HepG2 (cell line): ENCODE results near the gene MICB. TPM values are rescaled to one million over a fixed set of nuclear protein-coding genes. Genes with fewer than 3 reads are reported as not detected.
A peak's percentile ranks its signal among the peaks of the same experiment; 100 is the strongest.

Experiments
- ATAC-seq: fragments of 200-7000 bp; cut with Tn5 transposase; 3 replicates; pipeline ENCODE4 v1.9.1; 2020; ENCODE audit warnings: mild to moderate bottlenecking, moderate library complexity
- BruUV-seq: library from RNA; stranded (reverse); fragments of 400-500 nt; replicated peaks from 2 replicates; lab custom pipeline; 2021; lab: Mats Ljungman, UMichigan
- CTCF ChIA-PET: fragments of 300-600 bp; formaldehyde crosslinking; extraction: SDS; loops from one replicate; lab custom pipeline; 2021; ENCODE audit warnings: low total read pairs, inconsistent platforms, low intra/inter-chr PET ratio; lab: Yijun Ruan, JAX
- POLR2A ChIA-PET: fragments of 350-600 bp; sonication (Branson Sonifier 250); formaldehyde crosslinking; loops from one replicate; lab custom pipeline; 2020; ENCODE audit warnings: antibody characterized with exemption, inconsistent platforms; lab: Yijun Ruan, JAX
- DNase-seq: peaks from one replicate; pipeline ENCODE4 v3.0.0-alpha.2; 2015; ENCODE audit warnings: low spot score
- FAIRE-seq: peaks from 3 replicates; lab custom pipeline; 2011; peaks lifted over from hg19 to GRCh38; lab: Jason Lieb, UNC
- H2AFZ ChIP-seq: one replicate; pipeline ENCODE4 v1.6.1; 2011; ENCODE audit warnings: low read length, inconsistent platforms
- H3K27ac ChIP-seq: fragments of 300-600 bp; 3 replicates; pipeline ENCODE4 v1.8.0; 2011; ENCODE audit warnings: mixed run types, mild to moderate bottlenecking, mixed read lengths, low read length, inconsistent platforms; ENCODE audit not compliant: insufficient read depth; ENCODE audit errors: extremely low read length
- H3K27me3 ChIP-seq, 2 experiments: fragments of 200-600 bp in 1 of 2; 2 replicates in 1 of 2; 3 replicates in 1 of 2; pipeline versions ENCODE4 v1.6.0 to v1.8.0; 2011; ENCODE audit warnings: low read length in 2 of 2, mild to moderate bottlenecking in 2 of 2, moderate library complexity in 2 of 2, inconsistent platforms in 1 of 2; ENCODE audit not compliant: insufficient read depth in 2 of 2, control insufficient read depth in 1 of 2
- H3K36me3 ChIP-seq, 2 experiments: fragments of 200-600 bp in 1 of 2; replicated peaks in 1 of 2; 2 replicates in 1 of 2; 3 replicates in 1 of 2; pipeline versions ENCODE4 v1.5.1 to v1.8.0; 2011; ENCODE audit warnings: low read length in 2 of 2, inconsistent platforms in 1 of 2; ENCODE audit not compliant: insufficient read depth in 2 of 2, control insufficient read depth in 1 of 2
- H3K4me1 ChIP-seq: 2 replicates; pipeline ENCODE4 v1.5.1; 2012; ENCODE audit warnings: low read length, inconsistent platforms; ENCODE audit not compliant: insufficient read depth
- H3K4me2 ChIP-seq: 2 replicates; pipeline ENCODE4 v1.6.0; 2011; ENCODE audit warnings: low read depth, low read length, inconsistent platforms
- H3K4me3 ChIP-seq, 3 experiments: fragments of 200-600 bp in 1 of 3; sonication (generic), shearing (Covaris generic) in 1 of 3; replicated peaks in 1 of 3; 2 replicates each; pipeline ENCODE4 v1.5.1; 2011 to 2016; ENCODE audit warnings: low read length in 3 of 3, inconsistent platforms in 2 of 3, low read depth in 2 of 3, mild to moderate bottlenecking in 2 of 3, control low read depth in 1 of 3, mixed read lengths in 1 of 3; ENCODE audit not compliant: insufficient read depth in 1 of 3
- H3K79me2 ChIP-seq: one replicate; pipeline ENCODE4 v1.6.1; 2011; ENCODE audit warnings: low read length, inconsistent platforms; ENCODE audit not compliant: insufficient read depth
- H3K9ac ChIP-seq: 2 replicates; pipeline ENCODE4 v1.6.0; 2011; ENCODE audit warnings: mild to moderate bottlenecking, low read depth, low read length, inconsistent platforms; ENCODE audit not compliant: insufficient read depth
- H3K9me3 ChIP-seq: 2 replicates; pipeline ENCODE4 v1.5.1; 2012; ENCODE audit warnings: mild to moderate bottlenecking, low read length
- H4K20me1 ChIP-seq: 2 replicates; pipeline ENCODE4 v1.6.0; 2011; ENCODE audit warnings: inconsistent platforms, mild to moderate bottlenecking, low read length, moderate library complexity; ENCODE audit not compliant: insufficient read depth
- HDAC1 ChIP-seq: sonication (generic); formaldehyde crosslinking; IDR thresholded peaks from 2 replicates; pipeline ENCODE4 v1.5.1; 2020; ENCODE audit warnings: mild to moderate bottlenecking, missing genetic modification reagents
- HOXA5 ChIP-seq: sonication (generic); formaldehyde crosslinking; IDR thresholded peaks from 2 replicates; pipeline ENCODE4 v1.4.0; 2020; ENCODE audit warnings: missing genetic modification reagents
- PAXIP1 ChIP-seq: sonication (generic); formaldehyde crosslinking; conservative IDR thresholded peaks from 2 replicates; pipeline ENCODE4 v1.4.0; 2020; ENCODE audit warnings: mild to moderate bottlenecking, missing genetic modification reagents, moderate library complexity
- RBFOX2 ChIP-seq: fragments of 200-400 bp; formaldehyde crosslinking; IDR thresholded peaks from 2 replicates; pipeline ENCODE4 v1.6.1; 2017; ENCODE audit warnings: low read depth, mild to moderate bottlenecking, low read length
- TCF7L2 ChIP-seq: IDR thresholded peaks from 2 replicates; pipeline ENCODE4 v1.6.1; 2011; ENCODE audit warnings: mild to moderate bottlenecking, low read depth, low read length, moderate library complexity
- TOE1 ChIP-seq: sonication (generic); formaldehyde crosslinking; IDR thresholded peaks from 2 replicates; pipeline ENCODE4 v1.4.0; 2020; ENCODE audit warnings: mild to moderate bottlenecking, missing genetic modification reagents
- ZNF318 ChIP-seq: sonication (generic); formaldehyde crosslinking; IDR thresholded peaks from 2 replicates; pipeline ENCODE4 v1.4.0; 2020; ENCODE audit warnings: mild to moderate bottlenecking, missing genetic modification reagents
- ZNF589 ChIP-seq: sonication (generic); formaldehyde crosslinking; conservative IDR thresholded peaks from 2 replicates; pipeline ENCODE4 v1.8.0; 2022; ENCODE audit warnings: mild to moderate bottlenecking, moderate library complexity, missing genetic modification reagents
- ZNF703 ChIP-seq: sonication (generic); formaldehyde crosslinking; IDR thresholded peaks from 2 replicates; pipeline ENCODE4 v1.5.1; 2020; ENCODE audit warnings: missing genetic modification reagents, mild to moderate bottlenecking, moderate library complexity, borderline replicate concordance
- WGBS: methylation state at CpG from one replicate; pipeline ENCODE4 v1.1.6; 2017; ENCODE audit warnings: low lambda C conversion rate; 5-methylcytosine and 5-hydroxymethylcytosine counted together
- in situ Hi-C: cut with HindIII; loops from 2 replicates; pipeline ENCODE4 v1.10.0; 2017; ENCODE audit warnings: low pct_unique_long_range_greater_than_20kb; ENCODE audit not compliant: extremely low pct_ligation_motif_present
- intact Hi-C: fragments of 100-400 bp; cut with micrococcal nuclease; formaldehyde crosslinking; loops from one replicate; pipeline ENCODE4 v1.10.0; 2022; ENCODE audit not compliant: unreplicated experiment
- polyA plus RNA-seq, 8 experiments: library from polyadenylated mRNA; depleted of rRNA in 3 of 8; stranded (reverse) in 7 of 8; unstranded in 1 of 8; fragments of >200 nt; fragmentation: Illumina TruSeq in 4 of 8; extraction: Trizol in 4 of 8; gene quantifications; 2 replicates each; pipeline versions ENCODE4 v1.2.1 to v1.2.3, GENCODE V29; 2011 to 2016; ENCODE audit warnings: low read depth in 4 of 8, missing spikeins in 1 of 8, mixed read lengths in 1 of 8; ENCODE audit not compliant: insufficient read depth in 1 of 8
- total RNA-seq, 5 experiments: library from RNA; depleted of rRNA; stranded (reverse); fragments of >200 nt; fragmentation: Illumina TruSeq; extraction: Trizol; gene quantifications; 2 replicates each; pipeline ENCODE4 v1.2.3, GENCODE V29; 2016; ENCODE audit warnings: low read depth in 1 of 5
- TF ChIP-seq, protein P1 (sequence below): sonication (generic); formaldehyde crosslinking; IDR thresholded peaks from 2 replicates; pipeline ENCODE4 v1.8.1; 2023; ENCODE audit warnings: missing genetic modification reagents, mild to moderate bottlenecking, borderline replicate concordance

The MICB gene
- total and polyA plus RNA-seq, 2 of the 13 experiments (the other 11 are each of a cell fraction or from before 2014, with no cell fraction given) = 12.5 to 12.8 TPM

DNA sequence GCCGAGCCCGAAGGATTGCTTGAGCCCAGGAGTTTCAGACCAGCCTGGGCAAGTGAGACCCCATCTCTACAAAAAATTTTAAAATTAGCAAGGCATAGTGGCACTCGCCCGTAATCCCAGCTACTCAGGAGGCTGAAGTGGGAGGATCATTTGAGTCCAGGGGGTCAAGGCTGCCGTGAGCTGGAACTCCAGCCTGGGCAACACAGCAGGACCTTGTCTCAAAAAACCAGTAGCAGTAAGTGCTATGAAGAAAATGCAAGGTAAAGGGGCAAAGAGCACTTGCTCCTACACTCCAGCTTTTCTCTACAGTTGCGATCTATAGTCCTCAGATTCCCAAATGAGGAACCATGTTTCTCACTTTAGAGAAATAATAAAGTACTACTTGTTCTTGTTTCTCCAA, 45.7 kb downstream of the MICB start (continued):
- TF ChIP-seq, protein P1, sequence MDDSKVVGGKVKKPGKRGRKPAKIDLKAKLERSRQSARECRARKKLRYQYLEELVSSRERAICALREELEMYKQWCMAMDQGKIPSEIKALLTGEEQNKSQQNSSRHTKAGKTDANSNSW = no peak
- no peak for TF ChIP-seq TCF7L2
- no peak for TF ChIP-seq ZNF703
- TF ChIP-seq PAXIP1 (CRISPR knock-in tag) = peak; percentile 54
- TF ChIP-seq TOE1 (CRISPR knock-in tag) = no peak
- TF ChIP-seq HDAC1 (CRISPR knock-in tag) = no peak

- peaks cover 3 to 14% of the 10 kb centered on the region in 2 experiments for H3K36me3 ChIP-seq
- ChIA-PET CTCF (interaction anchor here (3.6 kb wide), 1 partner anchor 53 kb away, joined by 84 read pairs; no protein-coding TSS in a partner anchor), POLR2A (interaction anchor here (6.9 kb wide), 1 partner anchor 16 kb away, joined by 123 read pairs; the partner anchor contains the start of gene MCCD1)
- no peaks in the 10 kb centered on the region for H3K9me3 ChIP-seq
- ATAC-seq = no peak
- no peak for FAIRE-seq
- WGBS = 63% methylated on average over 2 of the region's 2 CpGs
- H3K4me3 ChIP-seq = no peak overlapping the region
- H3K4me1 ChIP-seq = peaks cover 53% of the 10 kb centered on the region
- intact Hi-C loops = loop anchor here (5.0 to 10.0 kb wide), 2 partner anchors 38 to 110 kb away; partner anchors contain the start of genes APOM, BAG6 and LTB
- BruUV-seq = no TSS peak
- H3K27me3 ChIP-seq = no peaks in the 10 kb centered on the region; a peak in 2 of 5 replicates
- no peak for DNase-seq
- peaks cover 14% of the 10 kb centered on the region for H4K20me1 ChIP-seq
- in situ Hi-C loops = loop anchor here (5.0 kb wide), 1 partner anchor 53 kb away; no protein-coding TSS in a partner anchor
- H3K27ac ChIP-seq = no peak overlapping the region
- no peak overlapping the region for H3K4me2 ChIP-seq
- H3K79me2 ChIP-seq = peaks cover 40% of the 10 kb centered on the region
- H3K9ac ChIP-seq = no peak overlapping the region
- H2AFZ ChIP-seq = no peak overlapping the region
- TF ChIP-seq RBFOX2 (no peak), ZNF318 (CRISPR knock-in tag) (no peak), HOXA5 (CRISPR knock-in tag) (no peak), ZNF589 (CRISPR knock-in tag) (no peak)
Measured at GRCh38 chr6:31544676-31545075, 46.7 kb downstream of the MICB start.
